ENCODE data around the gene GDAP1L1. TPM values are rescaled to one million over a fixed set of nuclear protein-coding genes. Genes with fewer than 3 reads are reported as not detected.

Gene GDAP1L1
- total and polyA plus RNA-seq, 4 donors = not detected

DNA sequence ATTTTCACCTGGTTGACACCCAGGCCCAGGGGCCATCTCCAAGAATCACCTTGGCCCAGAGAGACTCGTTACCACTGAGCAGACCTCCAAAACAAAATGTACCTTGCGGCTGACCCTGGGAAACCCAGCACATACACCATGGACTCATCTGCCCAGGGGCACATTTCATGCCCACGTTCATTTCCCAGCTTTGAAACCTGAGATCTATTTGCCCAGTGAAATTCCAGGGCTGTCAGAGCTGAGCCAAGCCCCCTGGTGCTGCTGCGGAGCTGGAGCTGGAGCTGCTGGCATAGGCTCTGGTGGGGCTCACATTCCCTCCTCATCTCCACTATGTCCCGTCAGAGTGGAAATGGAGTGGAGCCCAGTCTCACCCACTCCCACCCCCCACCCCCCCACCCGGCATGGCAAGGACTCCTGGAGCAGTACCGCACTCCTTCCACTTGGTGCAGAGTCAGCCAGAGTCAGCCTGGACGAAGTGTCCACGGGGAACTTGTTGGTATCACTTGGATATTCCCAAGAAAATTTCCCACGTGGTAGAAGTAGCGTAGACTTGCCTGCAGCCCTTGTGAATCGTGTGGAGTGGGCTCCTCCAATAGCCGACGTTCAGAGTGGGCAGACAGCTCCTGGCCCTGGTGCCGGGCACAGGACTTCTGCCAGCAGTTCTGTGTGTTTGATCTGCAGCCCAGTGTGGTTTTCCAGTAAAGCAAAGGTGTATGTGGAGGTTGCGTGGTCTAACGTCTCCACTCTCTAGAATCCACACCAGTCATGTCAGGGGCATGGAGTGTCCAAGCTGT lies 18.4 kb upstream of the GDAP1L1 start:
- Histone ChIP-seq H3K4me1 (ENCODE audit: control insufficient read depth in 4 of 4, insufficient read depth in 4 of 4, low read length in 3 of 4) (no peaks in the 10 kb centered on the region), H3K9ac (ENCODE audit: low read depth in 1 of 2, low read length in 2 of 2) (no peak overlapping the region), H3K27me3 (ENCODE audit: control insufficient read depth in 4 of 4, insufficient read depth in 4 of 4, low read length in 3 of 4) (no peaks in the 10 kb centered on the region), H3K27ac (ENCODE audit: low read depth in 1 of 2, low read length in 2 of 2) (no peak overlapping the region), H3K4me3 (ENCODE audit: low read depth in 1 of 3, low read length in 3 of 3) (no peak overlapping the region), H3K9me3 (ENCODE audit: control insufficient read depth in 4 of 4, low read length in 3 of 4) (no peaks in the 10 kb centered on the region), H3K36me3 (ENCODE audit: control insufficient read depth in 4 of 4, insufficient read depth in 3 of 4, low read depth in 1 of 4, low read length in 3 of 4) (no peaks in the 10 kb centered on the region)
- 82% methylated on average over 17 of the region's 17 CpGs for WGBS
- no peak for TF ChIP-seq RAD21 (IDR thresholded peaks at IDR 0.05)
- TF ChIP-seq, protein P1, sequence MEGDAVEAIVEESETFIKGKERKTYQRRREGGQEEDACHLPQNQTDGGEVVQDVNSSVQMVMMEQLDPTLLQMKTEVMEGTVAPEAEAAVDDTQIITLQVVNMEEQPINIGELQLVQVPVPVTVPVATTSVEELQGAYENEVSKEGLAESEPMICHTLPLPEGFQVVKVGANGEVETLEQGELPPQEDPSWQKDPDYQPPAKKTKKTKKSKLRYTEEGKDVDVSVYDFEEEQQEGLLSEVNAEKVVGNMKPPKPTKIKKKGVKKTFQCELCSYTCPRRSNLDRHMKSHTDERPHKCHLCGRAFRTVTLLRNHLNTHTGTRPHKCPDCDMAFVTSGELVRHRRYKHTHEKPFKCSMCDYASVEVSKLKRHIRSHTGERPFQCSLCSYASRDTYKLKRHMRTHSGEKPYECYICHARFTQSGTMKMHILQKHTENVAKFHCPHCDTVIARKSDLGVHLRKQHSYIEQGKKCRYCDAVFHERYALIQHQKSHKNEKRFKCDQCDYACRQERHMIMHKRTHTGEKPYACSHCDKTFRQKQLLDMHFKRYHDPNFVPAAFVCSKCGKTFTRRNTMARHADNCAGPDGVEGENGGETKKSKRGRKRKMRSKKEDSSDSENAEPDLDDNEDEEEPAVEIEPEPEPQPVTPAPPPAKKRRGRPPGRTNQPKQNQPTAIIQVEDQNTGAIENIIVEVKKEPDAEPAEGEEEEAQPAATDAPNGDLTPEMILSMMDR (IDR thresholded peaks at IDR 0.05; ENCODE audit: low read depth, low read length, missing input control) = no peak
- TF ChIP-seq HNF4A (conservative IDR thresholded peaks at IDR 0.05) = no peak
- TF ChIP-seq FOXA2 (IDR thresholded peaks at IDR 0.05) = no peak
- TF ChIP-seq, protein P2, sequence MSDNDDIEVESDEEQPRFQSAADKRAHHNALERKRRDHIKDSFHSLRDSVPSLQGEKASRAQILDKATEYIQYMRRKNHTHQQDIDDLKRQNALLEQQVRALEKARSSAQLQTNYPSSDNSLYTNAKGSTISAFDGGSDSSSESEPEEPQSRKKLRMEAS (IDR thresholded peaks at IDR 0.05) = no peak
- no peak for TF ChIP-seq GABPA (IDR thresholded peaks at IDR 0.05 in 1 of 2, conservative IDR thresholded peaks at IDR 0.05 in 1 of 2)
- TF ChIP-seq JUND (IDR thresholded peaks at IDR 0.05) = no peak
- no peak for TF ChIP-seq TAF1 (conservative IDR thresholded peaks at IDR 0.05)
- TF ChIP-seq EGR1 (IDR thresholded peaks at IDR 0.05; ENCODE audit: low read depth in 2 of 2) = no peak
- TF ChIP-seq RXRA (IDR thresholded peaks at IDR 0.05) = no peak
- TF ChIP-seq YY1 (IDR thresholded peaks at IDR 0.05) = no peak
- TF ChIP-seq, protein P3, sequence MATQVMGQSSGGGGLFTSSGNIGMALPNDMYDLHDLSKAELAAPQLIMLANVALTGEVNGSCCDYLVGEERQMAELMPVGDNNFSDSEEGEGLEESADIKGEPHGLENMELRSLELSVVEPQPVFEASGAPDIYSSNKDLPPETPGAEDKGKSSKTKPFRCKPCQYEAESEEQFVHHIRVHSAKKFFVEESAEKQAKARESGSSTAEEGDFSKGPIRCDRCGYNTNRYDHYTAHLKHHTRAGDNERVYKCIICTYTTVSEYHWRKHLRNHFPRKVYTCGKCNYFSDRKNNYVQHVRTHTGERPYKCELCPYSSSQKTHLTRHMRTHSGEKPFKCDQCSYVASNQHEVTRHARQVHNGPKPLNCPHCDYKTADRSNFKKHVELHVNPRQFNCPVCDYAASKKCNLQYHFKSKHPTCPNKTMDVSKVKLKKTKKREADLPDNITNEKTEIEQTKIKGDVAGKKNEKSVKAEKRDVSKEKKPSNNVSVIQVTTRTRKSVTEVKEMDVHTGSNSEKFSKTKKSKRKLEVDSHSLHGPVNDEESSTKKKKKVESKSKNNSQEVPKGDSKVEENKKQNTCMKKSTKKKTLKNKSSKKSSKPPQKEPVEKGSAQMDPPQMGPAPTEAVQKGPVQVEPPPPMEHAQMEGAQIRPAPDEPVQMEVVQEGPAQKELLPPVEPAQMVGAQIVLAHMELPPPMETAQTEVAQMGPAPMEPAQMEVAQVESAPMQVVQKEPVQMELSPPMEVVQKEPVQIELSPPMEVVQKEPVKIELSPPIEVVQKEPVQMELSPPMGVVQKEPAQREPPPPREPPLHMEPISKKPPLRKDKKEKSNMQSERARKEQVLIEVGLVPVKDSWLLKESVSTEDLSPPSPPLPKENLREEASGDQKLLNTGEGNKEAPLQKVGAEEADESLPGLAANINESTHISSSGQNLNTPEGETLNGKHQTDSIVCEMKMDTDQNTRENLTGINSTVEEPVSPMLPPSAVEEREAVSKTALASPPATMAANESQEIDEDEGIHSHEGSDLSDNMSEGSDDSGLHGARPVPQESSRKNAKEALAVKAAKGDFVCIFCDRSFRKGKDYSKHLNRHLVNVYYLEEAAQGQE (IDR thresholded peaks at IDR 0.05) = no peak
- TF ChIP-seq NR2F2 (IDR thresholded peaks at IDR 0.05) = no peak
- TF ChIP-seq, protein P4, sequence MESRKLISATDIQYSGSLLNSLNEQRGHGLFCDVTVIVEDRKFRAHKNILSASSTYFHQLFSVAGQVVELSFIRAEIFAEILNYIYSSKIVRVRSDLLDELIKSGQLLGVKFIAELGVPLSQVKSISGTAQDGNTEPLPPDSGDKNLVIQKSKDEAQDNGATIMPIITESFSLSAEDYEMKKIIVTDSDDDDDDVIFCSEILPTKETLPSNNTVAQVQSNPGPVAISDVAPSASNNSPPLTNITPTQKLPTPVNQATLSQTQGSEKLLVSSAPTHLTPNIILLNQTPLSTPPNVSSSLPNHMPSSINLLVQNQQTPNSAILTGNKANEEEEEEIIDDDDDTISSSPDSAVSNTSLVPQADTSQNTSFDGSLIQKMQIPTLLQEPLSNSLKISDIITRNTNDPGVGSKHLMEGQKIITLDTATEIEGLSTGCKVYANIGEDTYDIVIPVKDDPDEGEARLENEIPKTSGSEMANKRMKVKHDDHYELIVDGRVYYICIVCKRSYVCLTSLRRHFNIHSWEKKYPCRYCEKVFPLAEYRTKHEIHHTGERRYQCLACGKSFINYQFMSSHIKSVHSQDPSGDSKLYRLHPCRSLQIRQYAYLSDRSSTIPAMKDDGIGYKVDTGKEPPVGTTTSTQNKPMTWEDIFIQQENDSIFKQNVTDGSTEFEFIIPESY (IDR thresholded peaks at IDR 0.05) = no peak
- TF ChIP-seq FOXA1 (IDR thresholded peaks at IDR 0.05) = no peak
- no peak for TF ChIP-seq HNF4G (IDR thresholded peaks at IDR 0.05)
- TF ChIP-seq, protein P5, sequence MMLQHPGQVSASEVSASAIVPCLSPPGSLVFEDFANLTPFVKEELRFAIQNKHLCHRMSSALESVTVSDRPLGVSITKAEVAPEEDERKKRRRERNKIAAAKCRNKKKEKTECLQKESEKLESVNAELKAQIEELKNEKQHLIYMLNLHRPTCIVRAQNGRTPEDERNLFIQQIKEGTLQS (IDR thresholded peaks at IDR 0.05) = no peak
- no peak for TF ChIP-seq SP1 (IDR thresholded peaks at IDR 0.05)
- no peak for DNase-seq (ENCODE audit: low spot score)
